ENCODE measurements around the gene MX1.
A peak's percentile ranks its signal among the peaks of the same experiment; 100 is the strongest.
"Not testable (repeated sequence)": the region's sequence is repeated elsewhere in the genome, so short reads cannot be mapped to it uniquely, and the experiment has no call there.

Gene MX1

DNA sequence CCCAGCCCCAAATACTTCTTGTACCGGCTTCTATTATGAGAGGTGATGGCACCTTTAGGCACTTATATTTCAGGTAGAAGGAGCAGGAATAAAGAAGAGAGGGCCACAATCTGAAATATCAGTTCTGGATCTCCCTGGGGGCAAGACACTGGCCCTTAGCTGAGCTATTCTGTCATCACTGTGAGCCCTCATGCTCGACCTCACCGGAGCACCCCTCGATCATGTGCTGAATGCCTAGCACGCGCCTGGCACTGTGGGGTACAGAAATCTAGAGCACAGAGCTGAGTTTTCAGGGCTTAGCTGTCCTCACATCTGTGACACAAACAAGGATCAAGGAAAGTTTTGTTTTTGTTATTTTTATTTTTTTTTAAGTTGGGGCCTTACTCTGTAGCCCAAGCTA lies 7.6 kb upstream of the MX1 start:
- DNase-seq (ENCODE audit: extremely low read depth, low read depth) = no peak
- H3K4me3 ChIP-seq (replicated peaks; ENCODE audit: low read depth, low read length) = no peak overlapping the region
- TF ChIP-seq, protein P1, sequence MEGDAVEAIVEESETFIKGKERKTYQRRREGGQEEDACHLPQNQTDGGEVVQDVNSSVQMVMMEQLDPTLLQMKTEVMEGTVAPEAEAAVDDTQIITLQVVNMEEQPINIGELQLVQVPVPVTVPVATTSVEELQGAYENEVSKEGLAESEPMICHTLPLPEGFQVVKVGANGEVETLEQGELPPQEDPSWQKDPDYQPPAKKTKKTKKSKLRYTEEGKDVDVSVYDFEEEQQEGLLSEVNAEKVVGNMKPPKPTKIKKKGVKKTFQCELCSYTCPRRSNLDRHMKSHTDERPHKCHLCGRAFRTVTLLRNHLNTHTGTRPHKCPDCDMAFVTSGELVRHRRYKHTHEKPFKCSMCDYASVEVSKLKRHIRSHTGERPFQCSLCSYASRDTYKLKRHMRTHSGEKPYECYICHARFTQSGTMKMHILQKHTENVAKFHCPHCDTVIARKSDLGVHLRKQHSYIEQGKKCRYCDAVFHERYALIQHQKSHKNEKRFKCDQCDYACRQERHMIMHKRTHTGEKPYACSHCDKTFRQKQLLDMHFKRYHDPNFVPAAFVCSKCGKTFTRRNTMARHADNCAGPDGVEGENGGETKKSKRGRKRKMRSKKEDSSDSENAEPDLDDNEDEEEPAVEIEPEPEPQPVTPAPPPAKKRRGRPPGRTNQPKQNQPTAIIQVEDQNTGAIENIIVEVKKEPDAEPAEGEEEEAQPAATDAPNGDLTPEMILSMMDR (IDR thresholded peaks at IDR 0.05; ENCODE audit: low read depth, low read length, missing control alignments) = no peak

DNA sequence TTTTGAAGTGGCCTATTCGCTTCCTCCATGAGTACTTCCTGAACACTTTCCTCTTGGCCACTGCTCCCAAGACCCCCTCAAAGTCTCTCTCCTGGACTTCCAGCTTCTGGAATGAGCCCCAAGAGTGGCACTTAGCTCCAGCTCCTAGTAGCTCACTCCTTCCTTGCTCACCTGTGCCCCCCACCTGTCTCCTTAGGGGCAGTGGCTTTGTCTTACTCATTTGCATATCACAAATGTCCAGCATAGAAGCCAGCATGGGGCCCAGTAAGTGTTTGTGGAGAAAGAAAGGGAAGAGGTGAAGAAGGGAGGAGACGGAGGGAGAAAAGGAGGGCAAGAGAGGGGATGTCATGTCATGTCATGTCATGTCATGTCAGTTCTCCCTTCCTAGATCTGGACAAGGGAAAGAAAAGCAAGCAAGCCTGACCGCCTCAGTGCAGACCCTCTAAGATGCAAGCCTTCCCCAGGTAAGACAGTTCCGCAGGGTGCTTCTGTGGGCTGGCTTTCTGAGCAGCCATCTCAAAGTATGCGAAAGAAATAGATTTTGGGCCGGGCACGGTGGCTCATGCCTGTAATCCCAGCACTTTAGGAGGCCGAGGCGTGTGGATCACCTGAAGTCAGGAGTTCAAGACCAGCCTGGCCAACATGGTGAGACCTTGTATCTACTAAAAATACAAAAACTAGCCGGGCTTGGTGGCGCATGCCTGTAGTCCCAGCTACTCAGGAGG lies 6.9 kb upstream of the MX1 start:
- TF ChIP-seq, protein P1 (IDR thresholded peaks at IDR 0.05; ENCODE audit: low read depth, low read length, missing control alignments) = no peak
- DNase-seq (ENCODE audit: extremely low read depth, low read depth) = no peak
- H3K4me3 ChIP-seq (replicated peaks; ENCODE audit: low read depth, low read length) = no peak overlapping the region

DNA sequence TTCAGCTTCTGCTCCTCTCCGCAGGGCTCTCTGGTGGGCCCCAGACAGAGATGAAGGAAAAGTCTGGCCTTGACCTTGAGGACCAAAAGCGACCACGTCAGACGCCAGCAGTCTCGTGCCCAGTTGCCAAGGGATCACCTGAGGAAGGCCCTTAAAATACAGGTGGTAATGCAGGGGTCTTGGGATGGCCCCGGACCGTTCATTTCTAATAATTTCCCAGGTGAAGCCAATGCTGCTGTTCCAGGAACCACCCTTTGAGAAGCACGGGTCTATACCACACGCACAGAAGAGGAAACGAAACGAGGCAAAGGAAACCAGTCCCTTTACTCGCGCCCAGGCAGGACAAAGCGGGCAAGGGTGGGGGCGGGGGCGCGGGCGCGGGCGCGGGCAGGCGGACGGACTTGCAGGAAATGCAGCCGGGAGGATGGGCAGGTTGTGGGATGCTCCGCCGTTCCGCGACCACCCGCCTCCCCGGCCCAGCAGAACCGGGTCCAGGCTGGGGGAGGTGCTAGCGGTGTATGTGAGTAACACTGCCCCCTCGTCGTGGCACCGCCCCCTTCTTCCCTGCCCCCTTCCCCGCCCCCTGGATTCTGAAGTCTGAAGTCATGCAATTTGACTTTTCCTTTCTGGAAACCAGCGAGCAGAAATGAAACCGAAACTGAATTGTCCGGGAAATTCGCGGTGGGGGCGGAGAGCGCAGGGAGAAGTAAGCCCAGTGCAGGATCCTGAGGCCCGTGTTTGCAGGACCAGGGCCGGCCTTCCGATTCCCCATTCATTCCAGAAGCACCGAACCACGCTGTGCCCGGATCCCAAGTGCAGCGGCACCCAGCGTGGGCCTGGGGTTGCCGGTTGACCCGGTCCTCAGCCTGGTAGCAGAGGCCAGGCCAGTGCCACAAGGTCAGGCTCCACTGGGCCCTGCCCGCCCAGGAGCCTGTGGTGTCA lies 5.8 kb upstream of the MX1 start:
- DNase-seq (ENCODE audit: extremely low read depth, low read depth) = peak; percentile 70

DNA sequence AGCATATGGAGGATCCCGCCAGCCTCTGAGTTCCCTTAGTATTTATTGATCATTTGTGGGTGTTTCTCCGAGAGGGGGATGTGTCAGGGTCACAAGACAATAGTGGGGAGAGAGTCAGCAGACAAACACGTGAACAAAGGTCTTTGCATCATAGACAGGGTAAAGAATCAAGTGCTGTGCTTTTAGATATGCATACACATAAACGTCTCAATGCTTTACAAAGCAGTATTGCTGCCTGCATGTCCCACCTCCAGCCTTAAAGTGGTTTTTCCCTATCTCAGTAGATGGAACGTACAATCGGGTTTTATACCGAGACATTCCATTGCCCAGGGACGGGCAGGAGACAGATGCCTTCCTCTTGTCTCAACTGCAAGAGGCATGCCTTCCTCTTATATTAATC lies 5.0 kb upstream of the MX1 start:
- H3K4me3 ChIP-seq (replicated peaks; ENCODE audit: low read depth, low read length) = peak overlapping the region; percentile 52

More for the DNA sequence above, 5.8 kb upstream of the MX1 start:
- TF ChIP-seq, protein P1 (IDR thresholded peaks at IDR 0.05; ENCODE audit: low read depth, low read length, missing control alignments) = no peak
- H3K4me3 ChIP-seq (replicated peaks; ENCODE audit: low read depth, low read length) = peak overlapping the region; percentile 52

DNA sequence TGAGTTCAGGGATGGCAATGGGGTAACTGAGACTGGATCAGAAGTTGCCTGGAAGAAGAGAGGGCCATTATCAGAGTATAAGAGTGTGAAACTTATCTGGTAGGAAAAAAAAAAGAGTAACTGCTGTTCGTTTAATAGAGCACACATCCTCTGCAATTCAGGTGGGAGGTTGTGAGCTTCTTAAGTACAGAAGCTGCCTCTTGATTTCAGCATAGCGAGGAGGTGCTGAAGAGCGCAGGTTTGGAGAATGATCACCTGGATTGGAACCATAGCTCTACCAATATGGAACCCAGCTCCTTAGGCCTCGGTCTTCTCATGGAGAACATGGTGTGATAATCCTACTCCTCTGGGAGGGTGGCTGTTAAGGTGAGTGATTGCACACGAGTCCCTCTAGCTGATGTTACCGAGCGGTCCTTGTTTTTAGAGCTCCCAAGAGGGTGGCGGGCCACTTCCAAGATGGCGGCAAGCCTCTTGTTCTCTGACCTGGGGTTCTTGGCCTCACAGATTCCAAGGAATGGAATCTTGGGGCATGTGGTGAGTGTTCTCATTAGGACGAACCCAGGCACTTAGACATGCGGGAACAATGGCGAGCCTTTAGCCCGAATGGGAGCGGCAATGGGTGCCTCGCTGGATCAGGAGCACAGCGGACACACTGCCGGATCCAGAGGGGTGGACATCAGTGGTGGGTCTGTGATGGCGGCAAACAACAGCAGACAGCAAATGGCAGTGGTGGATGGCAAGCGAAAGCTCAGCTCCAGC lies 3.3 kb upstream of the MX1 start:
- DNase-seq (ENCODE audit: extremely low read depth, low read depth) = no peak
- no peak overlapping the region for H3K4me3 ChIP-seq (replicated peaks; ENCODE audit: low read depth, low read length)
- TF ChIP-seq, protein P1 (IDR thresholded peaks at IDR 0.05; ENCODE audit: low read depth, low read length, missing control alignments) = no peak

More for the DNA sequence above, 5.0 kb upstream of the MX1 start:
- not testable (repeated sequence) for DNase-seq (ENCODE audit: extremely low read depth, low read depth)

DNA sequence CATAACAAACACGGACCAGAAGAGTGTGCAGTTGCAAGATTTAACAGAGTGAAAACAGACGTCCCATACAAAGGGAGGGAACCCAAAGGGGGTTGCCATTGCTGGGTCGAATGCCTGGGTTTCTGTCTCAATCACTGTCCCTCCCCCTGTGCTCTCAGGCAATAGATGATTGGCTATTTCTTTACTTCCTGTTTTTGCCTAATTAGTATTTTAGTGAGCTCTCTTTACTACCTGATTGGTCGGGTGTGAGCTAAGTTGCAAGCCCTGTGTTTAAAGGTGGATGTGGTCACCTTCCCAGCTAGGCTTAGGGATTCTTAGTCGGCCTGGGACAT lies 2.8 kb upstream of the MX1 start:
- not testable (repeated sequence) for H3K4me3 ChIP-seq (replicated peaks; ENCODE audit: low read depth, low read length); DNase-seq (ENCODE audit: extremely low read depth, low read depth)

DNA sequence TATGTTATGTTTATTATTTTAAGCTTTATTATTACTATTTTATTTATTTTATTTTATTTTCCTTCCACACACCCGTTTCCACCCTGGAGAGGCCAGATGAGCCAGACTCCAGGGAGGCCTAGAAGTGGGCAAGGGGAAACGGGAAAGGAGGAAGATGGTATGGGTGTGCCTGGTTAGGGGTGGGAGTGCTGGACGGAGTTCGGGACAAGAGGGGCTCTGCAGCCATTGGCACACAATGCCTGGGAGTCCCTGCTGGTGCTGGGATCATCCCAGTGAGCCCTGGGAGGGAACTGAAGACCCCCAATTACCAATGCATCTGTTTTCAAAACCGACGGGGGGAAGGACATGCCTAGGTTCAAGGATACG lies 468 bp upstream of the MX1 start:
- DNase-seq (ENCODE audit: extremely low read depth, low read depth) = no peak
- peak overlapping the region; percentile 41 for H3K4me3 ChIP-seq (replicated peaks; ENCODE audit: low read depth, low read length)
- TF ChIP-seq, protein P1 (IDR thresholded peaks at IDR 0.05; ENCODE audit: low read depth, low read length, missing control alignments) = no peak

Data from HFF-Myc (cell line).